OCI-LY7 (cell line): ENCODE measurements around the gene DICER1.

Experiments used
- CTCF ChIP-seq: fragments of 200-600 bp; sonication (generic); conservative IDR thresholded peaks from 2 replicates; pipeline ENCODE4 v1.5.1; 2014; ENCODE audit warnings: mild to moderate bottlenecking, antibody characterized with exemption, low read length, moderate library complexity, mixed read lengths
- EZH2phosphoT487 ChIP-seq: fragments of 200-600 bp; sonication (generic); IDR thresholded peaks from 2 replicates; pipeline ENCODE4 v1.6.1; 2018; ENCODE audit warnings: low read depth, borderline replicate concordance, mild to moderate bottlenecking, mixed run types, antibody characterized with exemption, low read length, moderate library complexity, mixed read lengths

GRCh38 chr14:95117937-95118721, 39.2 kb downstream of the DICER1 start:
- no peak for TF ChIP-seq CTCF
- TF ChIP-seq EZH2phosphoT487: no peak
